Panc1 (cell line): Measurements from ENCODE around the gene PLCXD1.

ENCODE experiments used
- CTCF ChIP-seq: fragments of 450-650 bp; IDR thresholded peaks from 2 replicates; pipeline ENCODE4 v1.5.1; 2017; ENCODE audit warnings: mild to moderate bottlenecking
- SIN3A ChIP-seq: IDR thresholded peaks from 2 replicates; pipeline ENCODE4 v1.6.1; 2012; ENCODE audit warnings: low read depth, mild to moderate bottlenecking, low read length, moderate library complexity, borderline replicate concordance; ENCODE audit not compliant: insufficient read depth

- no peak for TF ChIP-seq CTCF
- no peak for TF ChIP-seq SIN3A
Measured at GRCh38 chrX:270848-271367, 10.3 kb upstream of the PLCXD1 start.
